Large intestine (tissue), 3 donors: ENCODE data around the gene ERC2. TPM values are rescaled to one million over a fixed set of nuclear protein-coding genes. Genes with fewer than 3 reads are reported as not detected.
"Not testable (repeated sequence)": the region's sequence is repeated elsewhere in the genome, so short reads cannot be mapped to it uniquely, and the experiment has no call there.

Experiments
- DNase-seq, 2 donors: peaks; one replicate each; pipeline versions ENCODE4 v3.0.0 to v3.0.0-alpha.2; 2013
- H3K27ac ChIP-seq: one replicate; pipeline ENCODE4 v1.5.1; 2013; ENCODE audit warnings: low read length
- H3K27me3 ChIP-seq: 2 replicates; pipeline ENCODE4 v1.6.1; 2013; ENCODE audit warnings: low read length; ENCODE audit not compliant: control insufficient read depth, insufficient read depth
- H3K36me3 ChIP-seq: 2 replicates; pipeline ENCODE4 v1.6.1; 2013; ENCODE audit warnings: low read length; ENCODE audit not compliant: control insufficient read depth, insufficient read depth
- H3K4me1 ChIP-seq: one replicate; pipeline ENCODE4 v1.6.1; 2013; ENCODE audit warnings: low read length; ENCODE audit not compliant: control insufficient read depth, insufficient read depth
- H3K4me3 ChIP-seq: one replicate; pipeline ENCODE4 v1.5.1; 2013; ENCODE audit warnings: low read length
- H3K9me3 ChIP-seq: one replicate; pipeline ENCODE4 v1.6.1; 2013; ENCODE audit warnings: mild to moderate bottlenecking, low read depth, low read length, moderate library complexity; ENCODE audit not compliant: control insufficient read depth
- WGBS: methylation state at CpG from one replicate; pipeline ENCODE4 v1.1.5; 2013; ENCODE audit warnings: low lambda C conversion rate; ENCODE audit not compliant: insufficient coverage; 5-methylcytosine and 5-hydroxymethylcytosine counted together
- polyA plus RNA-seq: library from polyadenylated mRNA; unstranded; fragments of 120-200 nt; gene quantifications from one replicate; pipeline ENCODE4 v1.2.1, GENCODE V29; 2013

ERC2 gene
- polyA plus RNA-seq, 1 donor, result 2.4 TPM

GRCh38 chr3:56042326-56042951 is 425.8 kb downstream of the ERC2 start:
- Histone ChIP-seq H3K4me1 (no peaks in the 10 kb centered on the region), H3K4me3 (no peak overlapping the region), H3K27me3 (no peaks in the 10 kb centered on the region), H3K36me3 (no peaks in the 10 kb centered on the region), H3K9me3 (no peaks in the 10 kb centered on the region), H3K27ac (no peak overlapping the region)
- 100% methylated on average over 1 of the region's 10 CpGs for WGBS
- DNase-seq, result no peak

DNA sequence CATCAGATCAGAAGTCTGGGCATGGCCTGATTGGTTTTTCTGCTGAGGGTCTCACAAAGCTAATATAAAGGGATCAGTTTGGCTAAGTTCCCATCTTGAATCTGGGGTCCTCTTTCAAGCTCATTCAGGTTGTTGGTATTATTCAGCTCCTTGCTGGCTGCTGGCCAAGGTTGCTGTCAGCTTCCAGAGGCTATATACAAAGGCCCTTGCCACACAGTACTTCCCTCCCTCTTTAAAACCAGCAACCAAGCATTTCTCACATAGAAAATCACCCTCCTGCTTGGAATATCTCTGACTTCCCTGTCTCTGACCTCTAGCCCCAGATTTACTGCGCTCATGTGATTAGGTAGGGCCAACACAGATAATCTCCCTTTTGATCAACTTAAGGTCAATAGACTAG is 442.9 kb downstream of the ERC2 start:
- Histone ChIP-seq H3K27ac (no peak overlapping the region), H3K27me3 (no peaks in the 10 kb centered on the region), H3K9me3 (no peaks in the 10 kb centered on the region), H3K4me1 (peaks cover 7% of the 10 kb centered on the region), H3K36me3 (no peaks in the 10 kb centered on the region), H3K4me3 (no peak overlapping the region)
- peak; percentile 54 to 64 for DNase-seq
- no CpG with 5 or more reads among the region's 1 CpG for WGBS

- Histone ChIP-seq H3K4me1 (peaks cover 7% of the 10 kb centered on the region), H3K36me3 (no peaks in the 10 kb centered on the region), H3K9me3 (no peaks in the 10 kb centered on the region), H3K27ac (no peak overlapping the region), H3K4me3 (no peak overlapping the region), H3K27me3 (no peaks in the 10 kb centered on the region)
- WGBS, result 95% methylated on average over 2 of the region's 2 CpGs
- no peak for DNase-seq
Observed at GRCh38 chr3:56023546-56023945, 444.7 kb downstream of the ERC2 start.

GRCh38 chr3:56022619-56023018 is 445.6 kb downstream of the ERC2 start:
- H3K4me3 ChIP-seq, result no peak overlapping the region

DNA sequence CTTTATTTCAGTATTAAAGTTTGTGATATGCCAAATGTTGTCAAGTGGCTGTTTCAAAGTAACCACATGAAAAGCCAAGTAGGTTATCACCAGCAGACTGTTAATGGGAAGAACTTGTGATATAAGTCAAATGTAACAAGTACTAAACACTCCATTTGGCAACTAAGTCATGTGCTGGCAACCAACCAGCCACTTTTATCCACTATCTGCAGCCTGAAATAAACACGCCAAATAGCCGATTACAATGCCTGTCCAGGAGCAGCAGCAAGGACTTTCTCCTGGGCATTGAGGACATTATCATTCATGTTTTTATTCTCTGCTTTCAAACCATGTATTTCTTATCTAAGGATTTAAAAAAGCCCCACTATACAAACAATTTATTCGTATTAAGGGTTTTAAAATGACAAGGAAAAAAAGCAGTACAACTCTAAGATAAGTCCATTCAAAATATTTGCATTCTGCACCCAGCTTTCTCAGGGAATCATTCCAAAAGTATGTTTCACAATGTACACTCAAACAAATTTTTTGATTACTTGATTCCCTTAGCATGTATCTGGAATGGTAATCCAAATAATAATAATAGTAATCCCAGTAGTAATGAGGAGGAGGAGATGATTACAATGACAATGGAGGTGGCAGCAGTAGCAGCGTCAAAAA is 448.6 kb downstream of the ERC2 start:
- H3K4me3 ChIP-seq, result no peak overlapping the region
- no peak for DNase-seq
- WGBS, result 0% methylated on average over 1 of the region's 4 CpGs

More at GRCh38 chr3:56022619-56023018, 445.6 kb downstream of the ERC2 start:
- Histone ChIP-seq H3K27me3 (no peaks in the 10 kb centered on the region), H3K4me1 (peaks cover 11% of the 10 kb centered on the region), H3K36me3 (no peaks in the 10 kb centered on the region), H3K9me3 (no peaks in the 10 kb centered on the region), H3K27ac (no peak overlapping the region)
- DNase-seq, result no peak

DNA sequence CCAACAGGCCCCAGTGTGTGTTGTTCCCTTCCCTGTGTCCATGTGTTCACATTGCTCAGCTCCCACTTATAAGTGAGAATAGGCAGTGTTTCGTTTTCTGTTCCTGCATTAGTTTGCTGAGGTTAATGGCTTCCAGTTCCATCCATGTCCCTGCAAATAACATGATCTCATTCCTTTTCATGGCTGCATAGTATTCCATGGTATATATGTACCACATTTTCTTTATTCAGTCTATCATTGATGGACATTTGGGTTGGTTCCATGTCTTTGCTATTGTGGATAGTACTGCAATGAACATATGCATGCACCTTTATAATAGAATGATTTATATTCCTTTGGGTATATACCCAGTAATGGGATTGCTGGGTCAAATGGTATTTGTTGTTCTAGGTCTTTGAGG is 452.9 kb downstream of the ERC2 start:
- H3K4me1 ChIP-seq, H3K27ac ChIP-seq, H3K36me3 ChIP-seq, H3K27me3 ChIP-seq, H3K4me3 ChIP-seq, H3K9me3 ChIP-seq, DNase-seq: not testable (repeated sequence)
- no CpG with 5 or more reads among the region's 1 CpG for WGBS

More for the DNA sequence above, 448.6 kb downstream of the ERC2 start:
- Histone ChIP-seq H3K4me1 (peaks cover 4% of the 10 kb centered on the region), H3K27ac (no peak overlapping the region), H3K27me3 (no peaks in the 10 kb centered on the region), H3K9me3 (no peaks in the 10 kb centered on the region), H3K36me3 (no peaks in the 10 kb centered on the region)

GRCh38 chr3:56012721-56013120 is 455.5 kb downstream of the ERC2 start:
- no peak overlapping the region for H3K27ac ChIP-seq
- no peak overlapping the region for H3K4me3 ChIP-seq
- peaks cover 3% of the 10 kb centered on the region for H3K27me3 ChIP-seq
- no peaks in the 10 kb centered on the region for H3K36me3 ChIP-seq
- no CpG with 5 or more reads among the region's 4 CpGs for WGBS
- H3K4me1 ChIP-seq, result peaks cover 2% of the 10 kb centered on the region
- peak; percentile 5 to 32 for DNase-seq
- no peaks in the 10 kb centered on the region for H3K9me3 ChIP-seq

DNA sequence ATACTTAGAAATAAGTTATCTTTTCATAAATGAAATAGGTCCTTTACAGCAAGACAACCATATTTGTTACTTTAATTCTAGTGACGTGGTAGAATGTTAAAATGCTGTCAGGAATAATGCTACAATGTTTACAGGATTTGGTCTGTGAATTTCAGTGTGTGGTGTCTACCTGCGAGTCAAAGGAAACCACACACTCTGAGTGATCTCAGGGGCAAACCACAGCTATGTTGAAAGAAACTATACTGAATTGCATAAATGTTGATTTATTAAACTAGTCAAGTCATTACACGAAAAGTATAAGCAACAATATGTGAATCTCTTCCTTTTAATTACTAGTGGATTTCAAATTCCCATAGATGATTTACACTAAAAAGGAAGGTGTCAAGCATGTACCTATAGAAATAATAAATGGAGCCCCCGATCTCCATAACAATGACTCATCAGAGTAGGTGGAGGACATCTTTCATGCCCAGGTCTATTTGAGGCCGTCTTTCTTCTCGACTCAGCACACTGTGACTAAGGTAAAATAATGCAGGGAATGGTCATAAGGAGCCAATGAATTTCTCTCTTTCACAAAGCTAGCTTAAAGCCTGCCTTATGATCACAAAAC is 463.0 kb downstream of the ERC2 start:
- H3K27ac ChIP-seq, result no peak overlapping the region
- 89% methylated on average over 3 of the region's 6 CpGs for WGBS
- DNase-seq, result no peak

GRCh38 chr3:56003129-56003528 is 465.1 kb downstream of the ERC2 start:
- 86% methylated on average over 3 of the region's 3 CpGs for WGBS
- DNase-seq, result no peak

More for the DNA sequence above, 463.0 kb downstream of the ERC2 start:
- Histone ChIP-seq H3K9me3 (no peaks in the 10 kb centered on the region), H3K4me3 (no peak overlapping the region), H3K27me3 (no peaks in the 10 kb centered on the region), H3K36me3 (no peaks in the 10 kb centered on the region), H3K4me1 (no peaks in the 10 kb centered on the region)

GRCh38 chr3:56001991-56002390 is 466.3 kb downstream of the ERC2 start:
- H3K4me3 ChIP-seq, result no peak overlapping the region
- H3K9me3 ChIP-seq, result no peaks in the 10 kb centered on the region
- H3K4me1 ChIP-seq, result no peaks in the 10 kb centered on the region
- no peak for DNase-seq
- H3K27me3 ChIP-seq, result no peaks in the 10 kb centered on the region
- H3K27ac ChIP-seq, result no peak overlapping the region
- H3K36me3 ChIP-seq, result no peaks in the 10 kb centered on the region

More at GRCh38 chr3:56003129-56003528, 465.1 kb downstream of the ERC2 start:
- no peak overlapping the region for H3K27ac ChIP-seq
- no peaks in the 10 kb centered on the region for H3K9me3 ChIP-seq
- no peaks in the 10 kb centered on the region for H3K36me3 ChIP-seq
- H3K4me1 ChIP-seq, result no peaks in the 10 kb centered on the region
- H3K27me3 ChIP-seq, result no peaks in the 10 kb centered on the region
- no peak overlapping the region for H3K4me3 ChIP-seq
